Stomach (tissue), 9 donors: ENCODE results near the gene PRSS8. TPM values are rescaled to one million over a fixed set of nuclear protein-coding genes. Genes with fewer than 3 reads are reported as not detected.
"Not testable (repeated sequence)": the region's sequence is repeated elsewhere in the genome, so short reads cannot be mapped to it uniquely, and the experiment has no call there.

ENCODE experiments used
- DNase-seq, 2 donors: peaks; one replicate each; pipeline versions ENCODE4 v3.0.0 to v3.0.0-alpha.2; 2013 to 2019
- H3K27ac ChIP-seq, 5 donors: fragments of 200-600 bp in 4 of 5; sonication (generic) in 4 of 5; one replicate each; pipeline ENCODE4 v1.5.1; 2013 to 2019; ENCODE audit warnings: mild to moderate bottlenecking in 1 of 5, moderate library complexity in 1 of 5
- H3K27me3 ChIP-seq, 3 donors: fragments of 200-600 bp; sonication (generic); one replicate each; pipeline ENCODE4 v1.5.1; 2017 to 2019; ENCODE audit warnings: mixed run types in 1 of 3
- H3K36me3 ChIP-seq, 4 donors: fragments of 200-600 bp; sonication (generic); 1 replicate in 3 of 4; 2 replicates in 1 of 4; pipeline ENCODE4 v1.5.1; 2016 to 2019
- H3K4me1 ChIP-seq, 4 donors: fragments of 200-600 bp; sonication (generic); one replicate each; pipeline ENCODE4 v1.5.1; 2016 to 2019
- H3K4me3 ChIP-seq, 4 donors: fragments of 200-600 bp; sonication (generic) in 3 of 4; one replicate each; pipeline ENCODE4 v1.5.1; 2016 to 2019; ENCODE audit warnings: mild to moderate bottlenecking in 1 of 4
- H3K9me3 ChIP-seq, 4 donors: fragments of 200-600 bp; sonication (generic); one replicate each; pipeline ENCODE4 v1.5.1; 2016 to 2019
- CTCF ChIP-seq, 7 experiments: fragments of 450-650 bp in 4 of 7; fragments of 200-600 bp in 3 of 7; sonication (generic) in 3 of 7; IDR thresholded peaks; one replicate each; pipeline ENCODE4 v1.5.1; 2016 to 2019; ENCODE audit warnings: antibody characterized with exemption in 7 of 7, control low read depth in 2 of 7, mild to moderate bottlenecking in 1 of 7
- EP300 ChIP-seq: sonication (generic); formaldehyde crosslinking; IDR thresholded peaks from one replicate; pipeline ENCODE4 v1.6.1; 2017; ENCODE audit warnings: antibody characterized with exemption
- POLR2A ChIP-seq, 4 donors: fragments of 450-650 bp; IDR thresholded peaks; one replicate each; pipeline ENCODE4 v1.6.1; 2016; ENCODE audit warnings: antibody characterized with exemption in 4 of 4, control low read depth in 2 of 4, mild to moderate bottlenecking in 1 of 4, moderate library complexity in 1 of 4
- POLR2AphosphoS5 ChIP-seq, 3 donors: sonication (generic); formaldehyde crosslinking; IDR thresholded peaks; one replicate each; pipeline ENCODE4 v1.6.1; 2016; ENCODE audit warnings: antibody characterized with exemption in 3 of 3
- WGBS, 5 donors: extraction: QIAGEN DNeasy Blood & Tissue Kit in 3 of 5; methylation state at CpG; one replicate each; pipeline versions ENCODE4 v1.1.5 to v1.1.7; 2013 to 2018; 5-methylcytosine and 5-hydroxymethylcytosine counted together
- intact Hi-C: fragments of 100-400 bp; cut with DNase I; formaldehyde crosslinking; loops from one replicate; pipeline ENCODE4 v1.15.1; 2023; ENCODE audit warnings: low total_unique reads
- polyA plus RNA-seq, 3 donors: library from polyadenylated mRNA; stranded (reverse); fragments of 200-250 nt; gene quantifications; one replicate each; pipeline ENCODE4 v1.2.3, GENCODE V29; 2013
- total RNA-seq, 5 donors: library from RNA; depleted of rRNA; stranded (reverse); fragments of >200 nt; gene quantifications; one replicate each; pipeline versions ENCODE4 v1.1.0 to v1.2.3, GENCODE V29; 2014 to 2016
- donor health status: healthy with polysubstance abuse.
- donor health status: Bipolar disorder and iron deficiency.
- donor health status: healthy.

The PRSS8 gene
- total and polyA plus RNA-seq, 8 donors, result 5.8 to 176 (median 93.0) TPM

DNA sequence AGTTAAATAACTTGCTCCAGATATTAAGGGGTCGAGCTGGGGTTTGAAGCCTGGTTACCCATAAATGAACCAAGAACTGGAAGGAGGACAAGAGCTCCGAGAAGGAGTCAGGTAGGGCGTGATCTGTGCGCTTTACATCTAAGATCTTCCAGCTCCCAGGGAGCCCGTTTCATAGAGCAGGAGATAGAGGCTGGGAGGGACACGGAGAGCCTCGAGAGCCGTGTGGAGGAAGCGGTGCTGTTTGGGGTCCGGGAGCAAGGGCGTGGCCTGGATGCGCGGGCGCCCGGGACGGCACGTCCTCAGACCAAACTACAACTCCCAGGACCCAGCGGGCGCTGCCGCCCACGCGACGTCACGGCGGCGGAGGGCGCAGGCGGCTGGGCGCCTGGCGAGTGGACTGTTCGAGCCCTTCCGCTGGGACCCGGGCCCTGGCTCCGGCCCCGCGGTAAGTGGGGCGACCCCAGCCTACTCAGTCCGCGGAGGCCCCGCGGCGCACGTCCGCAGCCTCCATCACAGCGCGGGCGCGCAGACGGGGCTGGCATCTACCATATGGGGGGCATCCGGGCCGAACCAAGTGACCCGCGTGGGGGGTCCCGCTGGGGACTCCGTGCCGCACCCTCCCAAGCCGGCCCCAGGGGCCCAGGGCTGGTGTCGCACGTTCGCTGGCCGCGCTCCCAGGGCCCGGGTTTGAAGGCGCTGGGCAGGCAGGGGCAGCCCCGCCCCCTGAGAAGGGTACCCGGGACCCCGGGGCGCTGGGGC, 27.3 kb downstream of the PRSS8 start, which contains the start of gene BCKDK:
BCKDK (plus strand) TSS at position 352 of the 759 bp plus-strand sequence. CDS start 838 bp downstream, outside the sequence.
- H3K36me3 ChIP-seq, result peaks cover 35 to 40% (median 38%) of the 10 kb centered on the region in 4 donors
- H3K27me3 ChIP-seq, result no peaks in the 10 kb centered on the region
- intact Hi-C loops, result no loop called here
- no peaks in the 10 kb centered on the region for H3K9me3 ChIP-seq
- H3K4me1 ChIP-seq, result peaks cover 27 to 52% (median 39%) of the 10 kb centered on the region in 4 donors
- H3K27ac ChIP-seq, result peak within 1 kb of the TSS; percentile 88 to 96 (median 95)
- WGBS, 5 donors, result 3 to 15% (median 4%) methylated on average over 13 to 68 of the region's 68 CpGs
- peak; percentile 73 to 91 for DNase-seq
- TF ChIP-seq CTCF (IDR thresholded peaks at IDR 0.05) (no peak), POLR2A (IDR thresholded peaks at IDR 0.05) (no peak), EP300 (no peak), POLR2AphosphoS5 (IDR thresholded peaks at IDR 0.05) (peak in 2 of 3 donors; percentile 69 to 82)
- peak within 1 kb of the TSS; percentile 70 to 99 (median 94) for H3K4me3 ChIP-seq

DNA sequence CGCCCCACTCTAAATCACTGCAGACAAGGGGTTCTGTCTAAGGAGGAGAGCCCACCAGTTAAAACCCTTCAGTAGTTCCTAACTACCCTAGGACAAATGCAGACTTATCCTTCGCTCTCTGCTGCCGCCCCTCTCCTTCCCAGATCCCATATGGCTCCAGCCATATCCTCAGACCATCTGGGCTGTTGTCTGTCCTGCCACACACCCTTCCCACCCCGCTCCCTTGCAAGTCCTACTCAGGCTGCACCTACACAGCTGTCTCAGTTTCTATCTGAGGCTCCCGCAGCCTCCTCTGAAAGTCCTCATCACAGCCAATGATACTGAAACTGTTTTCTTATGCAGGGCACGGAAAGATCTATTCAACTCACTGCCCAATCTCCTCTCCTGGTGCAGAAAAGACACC, 28.1 kb downstream of the PRSS8 start:
- H3K27me3 ChIP-seq, result no peaks in the 10 kb centered on the region
- H3K4me1 ChIP-seq, result peaks cover 21 to 45% (median 35%) of the 10 kb centered on the region in 4 donors
- no peak for TF ChIP-seq POLR2AphosphoS5 (IDR thresholded peaks at IDR 0.05)
- no peak for TF ChIP-seq EP300
- TF ChIP-seq POLR2A (IDR thresholded peaks at IDR 0.05), result no peak
- no peak for TF ChIP-seq CTCF (IDR thresholded peaks at IDR 0.05)
- intact Hi-C loops, result no loop called here
- no peaks in the 10 kb centered on the region for H3K9me3 ChIP-seq
- WGBS, 5 donors, result 88 to 94% (median 89%) methylated on average over 6 of the region's 6 CpGs
- H3K27ac ChIP-seq, result peak overlapping the region in 2 of 5 donors; percentile 94 to 95
- peaks cover 29 to 33% (median 32%) of the 10 kb centered on the region in 4 donors for H3K36me3 ChIP-seq
- no peak overlapping the region for H3K4me3 ChIP-seq
- DNase-seq, result peak in 1 of 2 donors; percentile 3

DNA sequence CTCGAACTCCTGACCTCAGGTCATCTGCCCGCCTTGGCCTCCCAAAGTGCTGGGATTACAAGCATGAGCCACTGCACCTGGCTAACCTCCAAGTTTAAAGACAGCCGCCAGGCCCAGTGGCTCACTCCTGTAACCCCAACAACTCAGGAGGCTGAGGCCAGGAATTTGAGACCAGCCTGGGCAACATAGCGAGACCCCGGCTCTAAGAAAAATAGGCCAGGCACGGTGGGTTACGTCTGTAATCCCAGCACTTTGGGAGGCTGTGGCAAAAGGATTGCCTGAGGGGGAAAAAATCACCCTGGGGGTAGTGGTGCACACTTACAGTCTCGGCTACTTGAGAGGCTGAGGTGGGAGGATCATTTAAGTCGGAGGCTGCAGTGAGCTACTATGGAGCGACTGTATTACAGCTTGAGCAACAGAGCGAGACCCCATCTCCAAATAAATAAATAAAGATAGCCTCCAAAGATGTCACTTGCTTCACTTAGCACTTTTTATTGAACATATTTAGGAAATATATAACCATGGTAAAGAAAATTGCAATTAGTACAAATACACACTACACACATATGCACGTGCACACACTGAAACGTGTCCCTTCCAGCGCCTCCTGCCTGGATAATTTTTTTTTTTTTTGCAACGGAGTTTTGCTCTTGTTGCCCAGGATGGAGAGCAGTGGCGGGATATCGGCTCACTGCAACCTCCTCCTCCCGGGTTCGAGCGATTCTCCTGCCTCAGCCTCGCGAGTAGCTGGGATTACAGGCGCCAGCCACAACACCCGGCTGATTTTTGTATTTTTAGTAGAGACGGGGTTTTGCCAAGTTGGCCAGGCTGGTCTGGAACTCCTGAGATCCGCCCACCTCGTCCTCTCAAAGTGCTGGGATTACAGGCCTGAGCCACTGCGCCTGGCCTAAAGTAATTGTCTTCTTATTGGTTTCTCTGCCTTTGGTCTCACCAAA, 28.7 kb downstream of the PRSS8 start:
- peak overlapping the region in 2 of 5 donors; percentile 67 to 83 for H3K27ac ChIP-seq
- no peaks in the 10 kb centered on the region for H3K27me3 ChIP-seq
- 90 to 93% (median 92%) methylated on average over 28 of the region's 28 CpGs for WGBS, 5 donors
- H3K9me3 ChIP-seq, result no peaks in the 10 kb centered on the region
- DNase-seq, result no peak
- TF ChIP-seq POLR2AphosphoS5 (IDR thresholded peaks at IDR 0.05), result no peak
- TF ChIP-seq EP300, result no peak
- TF ChIP-seq POLR2A (IDR thresholded peaks at IDR 0.05), result no peak
- no peak for TF ChIP-seq CTCF (IDR thresholded peaks at IDR 0.05)
- H3K4me1 ChIP-seq, result peaks cover 17 to 38% (median 32%) of the 10 kb centered on the region in 4 donors
- peaks cover 22 to 26% (median 25%) of the 10 kb centered on the region in 4 donors for H3K36me3 ChIP-seq
- intact Hi-C loops, result no loop called here
- H3K4me3 ChIP-seq, result no peak overlapping the region

DNA sequence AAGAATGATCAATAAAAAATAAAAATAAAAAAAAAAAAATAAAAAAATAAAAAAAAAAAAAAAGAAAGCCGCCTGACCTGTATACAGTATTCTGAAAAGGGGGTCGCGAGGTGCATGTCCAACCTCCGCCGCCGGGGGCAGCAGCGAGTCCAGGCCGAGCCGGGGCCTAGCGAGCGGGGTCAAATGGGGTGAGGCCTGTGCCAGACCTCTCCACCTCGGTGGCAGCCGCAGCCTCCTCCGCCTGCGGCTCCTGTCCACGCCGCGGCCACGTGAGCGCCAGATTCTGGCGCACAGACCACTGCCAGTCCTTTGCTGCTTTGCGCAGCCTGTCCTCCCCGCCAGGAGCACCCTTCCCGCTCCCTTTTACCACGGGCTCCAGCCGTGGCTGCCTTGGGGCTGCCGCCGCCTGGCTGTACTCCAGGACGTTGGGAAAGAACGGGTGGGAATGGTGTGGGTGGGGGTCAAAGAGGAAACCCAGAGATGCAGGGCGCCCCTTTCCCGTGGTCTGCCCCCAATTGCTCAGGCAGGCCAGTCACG, 29.8 kb downstream of the PRSS8 start:
- no peaks in the 10 kb centered on the region for H3K27me3 ChIP-seq
- H3K36me3 ChIP-seq, result peaks cover 15 to 16% (median 16%) of the 10 kb centered on the region in 4 donors
- intact Hi-C loops, result no loop called here
- peak in 5 of 7 experiments; percentile 77 to 91 (median 83) for TF ChIP-seq CTCF (IDR thresholded peaks at IDR 0.05)
- no peak for TF ChIP-seq POLR2A (IDR thresholded peaks at IDR 0.05)
- TF ChIP-seq EP300, result no peak
- TF ChIP-seq POLR2AphosphoS5 (IDR thresholded peaks at IDR 0.05), result peak in 2 of 3 donors; percentile 7 to 58
- peaks cover 17 to 35% (median 29%) of the 10 kb centered on the region in 4 donors for H3K4me1 ChIP-seq
- H3K4me3 ChIP-seq, result peak overlapping the region in 3 of 4 donors; percentile 21 to 27 (median 26)
- no peaks in the 10 kb centered on the region for H3K9me3 ChIP-seq
- H3K27ac ChIP-seq, result peak overlapping the region; percentile 44 to 83 (median 65)
- whole genome bisulfite sequencing, 5 donors, result 7 to 13% (median 11%) methylated on average over 28 to 33 of the region's 33 CpGs
- DNase-seq, result peak; percentile 88 to 89

- H3K4me1 ChIP-seq, DNase-seq, intact Hi-C loops, H3K9me3 ChIP-seq, H3K27ac ChIP-seq, H3K4me3 ChIP-seq, H3K36me3 ChIP-seq, H3K27me3 ChIP-seq: not testable (repeated sequence)
- WGBS, 5 donors, result 71 to 78% (median 78%) methylated on average over 13 of the region's 13 CpGs
Measured at GRCh38 chr16:31100876-31101641, 34.5 kb downstream of the PRSS8 start.
